Activated B cell treated with CpG ODN at 0.5 μM for 24 hours (primary cell): ENCODE results near the gene TOP3B. TPM values are rescaled to one million over a fixed set of nuclear protein-coding genes. Genes with fewer than 3 reads are reported as not detected.
A peak's percentile ranks its signal among the peaks of the same experiment; 100 is the strongest.

Experiments used
- ATAC-seq: fragments of 200-7000 bp; cut with Tn5 transposase; one replicate; pipeline ENCODE4 v1.10.0; 2021; ENCODE audit warnings: low read depth, mild to moderate bottlenecking, moderate library complexity
- CTCF ChIA-PET: fragments of 350-600 bp; sonication (Branson Sonifier 250); formaldehyde crosslinking; loops from one replicate; lab custom pipeline; 2021; ENCODE audit warnings: antibody characterized with exemption; lab: Charles Lee
- POLR2A ChIA-PET: fragments of 350-600 bp; sonication (Branson Sonifier 250); formaldehyde crosslinking; loops from one replicate; lab custom pipeline; 2021; ENCODE audit warnings: antibody characterized with exemption; lab: Charles Lee
- DNase-seq: peaks from one replicate; pipeline ENCODE4 v3.0.0; 2022
- H3K27ac Mint-ChIP-seq: one replicate; pipeline ENCODE4 v1.8.0; 2020; ENCODE audit warnings: mixed read lengths
- H3K27me3 Mint-ChIP-seq: one replicate; pipeline ENCODE4 v1.8.0; 2021; ENCODE audit warnings: mixed read lengths
- H3K36me3 Mint-ChIP-seq: one replicate; pipeline ENCODE4 v1.8.0; 2021; ENCODE audit warnings: low read depth, mixed read lengths
- H3K4me1 Mint-ChIP-seq: one replicate; pipeline ENCODE4 v1.8.0; 2021; ENCODE audit warnings: mixed read lengths
- H3K4me3 Mint-ChIP-seq: one replicate; pipeline ENCODE4 v1.8.0; 2020; ENCODE audit warnings: mild to moderate bottlenecking, mixed read lengths
- H3K9me3 Mint-ChIP-seq: one replicate; pipeline ENCODE4 v1.8.0; 2020; ENCODE audit warnings: mixed read lengths
- CTCF ChIP-seq: fragments of 200-600 bp; IDR thresholded peaks from one replicate; pipeline ENCODE4 v1.8.0; 2022; ENCODE audit warnings: antibody characterized with exemption, mild to moderate bottlenecking
- intact Hi-C: fragments of 100-400 bp; cut with micrococcal nuclease; formaldehyde crosslinking; loops from one replicate; pipeline ENCODE4 v1.15.1; 2024
- total RNA-seq: library from RNA; stranded (reverse); gene quantifications from 2 replicates; pipeline ENCODE4 v1.2.3, GENCODE V29; 2022

TOP3B gene
- total RNA-seq, 1 donor from 2014 or later: 83.4 TPM

- intact Hi-C loops: loop anchor here (5.0 kb wide), 1 partner anchor 44 kb away; the partner anchor contains the start of gene TOP3B
- H3K36me3 Mint-ChIP-seq: peaks cover 2% of the 10 kb centered on the region
- peaks cover 75% of the 10 kb centered on the region for H3K4me1 Mint-ChIP-seq
- peak overlapping the region; percentile 59 for H3K4me3 Mint-ChIP-seq
- H3K27me3 Mint-ChIP-seq: no peaks in the 10 kb centered on the region
- no peak for TF ChIP-seq CTCF
- DNase-seq: no peak
- POLR2A ChIA-PET: interaction anchor here (0.7 to 0.9 kb wide), 2 partner anchors 880 to 906 kb away, joined by 3 read pairs; no protein-coding TSS in a partner anchor
- H3K27ac Mint-ChIP-seq: peak overlapping the region; percentile 89
- CTCF ChIA-PET: no interaction called here
- peak; percentile 22 for ATAC-seq
- no peaks in the 10 kb centered on the region for H3K9me3 Mint-ChIP-seq
Measured at GRCh38 chr22:22026157-22026831, 43.7 kb upstream of the TOP3B start.

GRCh38 chr22:22025320-22026156 is 43.0 kb upstream of the TOP3B start:
- Mint-ChIP-seq H3K36me3 (peaks cover 3% of the 10 kb centered on the region), H3K9me3 (no peaks in the 10 kb centered on the region), H3K4me3 (peak overlapping the region; percentile 59), H3K27me3 (no peaks in the 10 kb centered on the region), H3K27ac (peak overlapping the region; percentile 89), H3K4me1 (peaks cover 69% of the 10 kb centered on the region)
- intact Hi-C loops: loop anchor here (5.0 kb wide), 1 partner anchor 43 kb away; the partner anchor contains the start of gene TOP3B
- no peak for TF ChIP-seq CTCF
- ChIA-PET CTCF (no interaction called here), POLR2A (interaction anchor here (0.9 kb wide), 1 partner anchor 906 kb away, joined by 3 read pairs; no protein-coding TSS in a partner anchor)
- ATAC-seq (peak; percentile 65), DNase-seq (no peak)

- H3K27ac Mint-ChIP-seq: peak overlapping the region; percentile 42
- peaks cover 8% of the 10 kb centered on the region for H3K36me3 Mint-ChIP-seq
- no peaks in the 10 kb centered on the region for H3K9me3 Mint-ChIP-seq
- ATAC-seq (no peak), DNase-seq (no peak)
- no peak for TF ChIP-seq CTCF
- no peaks in the 10 kb centered on the region for H3K27me3 Mint-ChIP-seq
- peaks cover 63% of the 10 kb centered on the region for H3K4me1 Mint-ChIP-seq
- intact Hi-C loops: no loop called here
- ChIA-PET POLR2A (interaction anchor here (0.7 kb wide), 1 partner anchor 8 kb away, joined by 5 read pairs; no protein-coding TSS in a partner anchor), CTCF (no interaction called here)
- H3K4me3 Mint-ChIP-seq: no peak overlapping the region
Measured at GRCh38 chr22:22024440-22024839, 41.9 kb upstream of the TOP3B start.

GRCh38 chr22:22023581-22024137 is 41.1 kb upstream of the TOP3B start:
- no peaks in the 10 kb centered on the region for H3K27me3 Mint-ChIP-seq
- peaks cover 8% of the 10 kb centered on the region for H3K36me3 Mint-ChIP-seq
- intact Hi-C loops: no loop called here
- no peak for ATAC-seq
- no peaks in the 10 kb centered on the region for H3K9me3 Mint-ChIP-seq
- H3K4me1 Mint-ChIP-seq: peaks cover 56% of the 10 kb centered on the region
- H3K4me3 Mint-ChIP-seq: no peak overlapping the region
- ChIA-PET POLR2A (interaction anchor here (0.7 kb wide), 1 partner anchor 9 kb away, joined by 5 read pairs; no protein-coding TSS in a partner anchor), CTCF (no interaction called here)
- peak overlapping the region; percentile 42 for H3K27ac Mint-ChIP-seq
- no peak for TF ChIP-seq CTCF
- no peak for DNase-seq
